ENCODE data around the gene CCER1. TPM values are rescaled to one million over a fixed set of nuclear protein-coding genes. Genes with fewer than 3 reads are reported as not detected.

Gene CCER1
- total RNA-seq, 4 donors from 2014 or later: not detected

GRCh38 chr12:90979951-90980350 lies 25.0 kb upstream of the CCER1 start:
- 67% methylated on average over 3 of the region's 3 CpGs for WGBS
- Histone ChIP-seq H3K4me3 (no peak overlapping the region), H3K36me3 (no peaks in the 10 kb centered on the region), H3K9me3 (no peaks in the 10 kb centered on the region), H3K27me3 (no peaks in the 10 kb centered on the region), H3K27ac (replicated peaks in 1 of 4) (peak overlapping the region in 2 of 4 donors; percentile 10 to 41), H3K4me1 (no peaks in the 10 kb centered on the region)
- intact Hi-C loops (cut with DNase I): loop anchor here (5.0 to 10.0 kb wide), 3 partner anchors 127 to 377 kb away; no protein-coding TSS in a partner anchor
- no peak for DNase-seq (ENCODE audit: extremely low spot score)
- TF ChIP-seq EP300 (IDR thresholded peaks at IDR 0.05): no peak
- TF ChIP-seq POLR2AphosphoS5 (IDR thresholded peaks at IDR 0.05): no peak
- TF ChIP-seq CTCF (IDR thresholded peaks at IDR 0.05): no peak
- TF ChIP-seq POLR2A (IDR thresholded peaks at IDR 0.05; ENCODE audit: low read depth): no peak

DNA sequence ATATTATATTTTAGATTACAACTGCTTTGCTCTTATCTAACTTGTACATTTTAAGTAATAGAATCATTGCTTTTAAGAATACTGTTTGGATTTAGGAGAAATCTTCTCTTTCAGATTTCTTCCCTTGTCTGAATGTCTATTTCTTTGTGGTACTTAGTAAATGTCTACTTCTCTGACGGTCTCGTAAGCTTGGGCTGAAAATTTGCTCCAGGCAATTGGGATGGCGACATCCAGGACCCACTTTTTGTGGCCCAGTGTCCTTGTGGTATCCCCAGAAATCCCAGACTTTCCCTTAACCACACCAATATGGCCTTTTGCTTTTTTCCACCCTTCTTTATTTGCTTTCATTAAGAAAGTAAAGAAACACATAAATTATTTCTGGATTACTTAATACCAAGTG lies 24.0 kb upstream of the CCER1 start:
- no peak for DNase-seq (ENCODE audit: extremely low spot score)
- Histone ChIP-seq H3K36me3 (no peaks in the 10 kb centered on the region), H3K4me3 (no peak overlapping the region), H3K9me3 (no peaks in the 10 kb centered on the region), H3K27me3 (no peaks in the 10 kb centered on the region), H3K27ac (replicated peaks in 1 of 4) (peak overlapping the region in 1 of 4 donors; percentile 41), H3K4me1 (no peaks in the 10 kb centered on the region)
- 88% methylated on average over 3 of the region's 3 CpGs for WGBS
- intact Hi-C loops (cut with DNase I): loop anchor here (5.0 to 10.0 kb wide), 3 partner anchors 128 to 378 kb away; no protein-coding TSS in a partner anchor
- TF ChIP-seq POLR2A (IDR thresholded peaks at IDR 0.05; ENCODE audit: low read depth): no peak
- no peak for TF ChIP-seq POLR2AphosphoS5 (IDR thresholded peaks at IDR 0.05)
- no peak for TF ChIP-seq EP300 (IDR thresholded peaks at IDR 0.05)
- no peak for TF ChIP-seq CTCF (IDR thresholded peaks at IDR 0.05)

DNA sequence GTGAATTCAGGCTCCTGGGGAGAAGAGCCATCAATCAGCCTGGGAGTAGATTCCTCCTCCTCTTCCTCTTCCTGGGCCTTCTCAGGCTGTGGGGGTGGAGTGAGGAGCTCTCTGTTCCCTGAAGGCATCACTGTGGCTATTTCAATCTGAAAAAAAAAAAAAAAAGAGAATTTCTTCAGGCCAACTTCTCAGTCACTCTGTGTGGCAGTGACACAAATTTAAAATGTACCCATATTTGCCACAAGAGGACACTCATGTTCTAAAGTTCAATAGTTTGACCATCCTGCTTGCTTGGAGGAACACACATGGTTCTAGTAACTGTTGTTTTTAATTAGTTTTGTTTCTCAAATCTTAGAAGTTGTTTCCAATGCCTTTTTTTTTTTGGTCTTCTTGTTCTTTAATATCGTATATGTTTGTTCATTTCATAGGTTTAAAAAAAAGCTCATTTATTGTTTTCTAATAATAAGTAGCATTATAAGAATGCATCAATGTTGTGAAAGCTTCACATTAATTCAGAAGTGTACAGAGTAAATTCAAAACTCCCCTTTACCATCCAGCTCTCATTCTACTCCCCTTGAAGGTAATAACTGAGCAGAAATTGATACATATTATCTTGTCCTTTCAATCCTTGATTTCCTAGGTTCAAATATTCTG lies 23.3 kb upstream of the CCER1 start:
- Histone ChIP-seq H3K9me3 (no peaks in the 10 kb centered on the region), H3K36me3 (no peaks in the 10 kb centered on the region), H3K4me1 (no peaks in the 10 kb centered on the region), H3K4me3 (no peak overlapping the region), H3K27me3 (no peaks in the 10 kb centered on the region), H3K27ac (replicated peaks in 1 of 4) (peak overlapping the region in 1 of 4 donors; percentile 10)
- WGBS: 49% methylated on average over 1 of the region's 1 CpG
- peak; percentile 53 to 67 (median 58) for TF ChIP-seq CTCF (IDR thresholded peaks at IDR 0.05)
- no peak for TF ChIP-seq POLR2AphosphoS5 (IDR thresholded peaks at IDR 0.05)
- intact Hi-C loops (cut with DNase I): loop anchor here (5.0 to 10.0 kb wide), 3 partner anchors 129 to 379 kb away; no protein-coding TSS in a partner anchor
- DNase-seq (ENCODE audit: extremely low spot score): no peak

GRCh38 chr12:90977224-90977623 lies 22.2 kb upstream of the CCER1 start:
- Histone ChIP-seq H3K4me3 (no peak overlapping the region), H3K4me1 (no peaks in the 10 kb centered on the region), H3K27me3 (no peaks in the 10 kb centered on the region), H3K36me3 (no peaks in the 10 kb centered on the region), H3K9me3 (no peaks in the 10 kb centered on the region), H3K27ac (replicated peaks in 1 of 4) (no peak overlapping the region)
- TF ChIP-seq POLR2AphosphoS5 (IDR thresholded peaks at IDR 0.05) (no peak), EP300 (IDR thresholded peaks at IDR 0.05) (no peak)
- 78% methylated on average over 1 of the region's 1 CpG for WGBS
- no peak for DNase-seq (ENCODE audit: extremely low spot score)
- intact Hi-C loops (cut with DNase I): loop anchor here (5.0 to 10.0 kb wide), 3 partner anchors 130 to 380 kb away; no protein-coding TSS in a partner anchor

- TF ChIP-seq POLR2A (IDR thresholded peaks at IDR 0.05; ENCODE audit: low read depth) (no peak), EP300 (IDR thresholded peaks at IDR 0.05) (no peak), CTCF (IDR thresholded peaks at IDR 0.05) (no peak), POLR2AphosphoS5 (IDR thresholded peaks at IDR 0.05) (no peak)
- no peak for DNase-seq (ENCODE audit: extremely low spot score)
- no peaks in the 10 kb centered on the region for H3K27me3 ChIP-seq
- no peaks in the 10 kb centered on the region for H3K9me3 ChIP-seq
- no peak overlapping the region for H3K4me3 ChIP-seq
- no peaks in the 10 kb centered on the region for H3K36me3 ChIP-seq
- H3K4me1 ChIP-seq: no peaks in the 10 kb centered on the region
- no peak overlapping the region for H3K27ac ChIP-seq (replicated peaks in 1 of 4)
- intact Hi-C loops (cut with DNase I): loop anchor here (10.0 kb wide), 1 partner anchor 351 kb away; no protein-coding TSS in a partner anchor
These were observed 19.3 kb upstream of the CCER1 start for GRCh38 chr12:90974286-90974685.

All from esophagus muscularis mucosa (tissue), 4 donors.